GM12878 (cell line): ENCODE results near the gene RPS10. TPM values are rescaled to one million over a fixed set of nuclear protein-coding genes. Genes with fewer than 3 reads are reported as not detected.

Source experiments
- ATAC-seq: fragments of 200-7000 bp; cut with Tn5 transposase; 3 replicates; pipeline ENCODE4 v1.9.1; 2020; ENCODE audit warnings: mild to moderate bottlenecking, moderate library complexity
- BruUV-seq: library from RNA; stranded (reverse); fragments of 400-500 nt; replicated peaks from 2 replicates; lab custom pipeline; 2021; lab: Mats Ljungman, UMichigan
- CTCF ChIA-PET: fragments of 300-600 bp; sonication (Branson Sonifier 250); formaldehyde crosslinking; extraction: SDS; loops from one replicate; lab custom pipeline; 2021; ENCODE audit warnings: inconsistent platforms; lab: Yijun Ruan, JAX
- POLR2A ChIA-PET: fragments of 350-600 bp; formaldehyde crosslinking; extraction: SDS; loops from one replicate; lab custom pipeline; 2021; ENCODE audit warnings: inconsistent platforms; lab: Charles Lee
- RAD21 ChIA-PET: fragments of 300-600 bp; sonication (Branson Sonifier 250); formaldehyde crosslinking; loops from one replicate; lab custom pipeline; 2023; ENCODE audit warnings: antibody characterized with exemption; ENCODE audit not compliant: unreplicated experiment; lab: Charles Lee
- SMC1A ChIA-PET: fragments of 300-600 bp; sonication (Branson Sonifier 250); formaldehyde crosslinking; loops from one replicate; lab custom pipeline; 2023; ENCODE audit not compliant: unreplicated experiment, uncharacterized antibody; lab: Charles Lee
- DNase-seq: peaks from one replicate; pipeline ENCODE4 v3.0.0-alpha.2; 2011; ENCODE audit warnings: low read depth, low spot score
- FAIRE-seq: peaks from 3 replicates; lab custom pipeline; 2011; peaks lifted over from hg19 to GRCh38; lab: Jason Lieb, UNC
- H2AFZ ChIP-seq: 2 replicates; pipeline ENCODE4 v1.6.0; 2011; ENCODE audit warnings: low read depth, low read length, control low read depth; ENCODE audit not compliant: control insufficient read depth
- H3K27ac ChIP-seq: 2 replicates; pipeline ENCODE4 v1.5.1; 2011; ENCODE audit warnings: control low read depth; ENCODE audit not compliant: control insufficient read depth, insufficient read depth
- H3K27me3 ChIP-seq, 2 experiments: replicated peaks in 1 of 2; 2 replicates each; pipeline versions ENCODE4 v1.6.0 to v1.6.1; 2011; ENCODE audit warnings: low read length in 1 of 2; ENCODE audit not compliant: control insufficient read depth in 2 of 2, insufficient read depth in 2 of 2
- H3K36me3 ChIP-seq, 2 experiments: 2 replicates each; pipeline ENCODE4 v1.5.1; 2011; ENCODE audit warnings: low read length in 1 of 2; ENCODE audit not compliant: control insufficient read depth in 2 of 2, insufficient read depth in 2 of 2
- H3K4me1 ChIP-seq: 2 replicates; pipeline ENCODE4 v1.6.1; 2011; ENCODE audit warnings: mild to moderate bottlenecking, low read length, moderate library complexity, mixed read lengths; ENCODE audit not compliant: control insufficient read depth, insufficient read depth
- H3K4me2 ChIP-seq: 2 replicates; pipeline ENCODE4 v1.6.0; 2011; ENCODE audit warnings: control low read depth; ENCODE audit not compliant: control insufficient read depth, insufficient read depth
- H3K4me3 ChIP-seq: fragments of 200-600 bp; sonication (generic); 2 replicates; pipeline ENCODE4 v1.5.1; 2016
- H3K79me2 ChIP-seq: 2 replicates; pipeline ENCODE4 v1.6.0; 2011; ENCODE audit warnings: low read length; ENCODE audit not compliant: control insufficient read depth, insufficient read depth
- H3K9ac ChIP-seq: 2 replicates; pipeline ENCODE4 v1.8.0; 2011; ENCODE audit warnings: low read length, control low read depth, mixed read lengths; ENCODE audit not compliant: control insufficient read depth, insufficient read depth
- H3K9me3 ChIP-seq: replicated peaks from 3 replicates; pipeline ENCODE4 v1.5.1; 2011; ENCODE audit warnings: mild to moderate bottlenecking, low read length; ENCODE audit not compliant: control insufficient read depth, insufficient read depth
- H4K20me1 ChIP-seq: 2 replicates; pipeline ENCODE4 v1.6.0; 2011; ENCODE audit not compliant: control insufficient read depth, insufficient read depth
- CREM ChIP-seq: IDR thresholded peaks from 2 replicates; pipeline ENCODE4 v1.6.1; 2014; ENCODE audit warnings: antibody characterized with exemption, low read depth
- HDAC2 ChIP-seq: fragments of 200-600 bp; sonication (generic); IDR thresholded peaks from 2 replicates; pipeline ENCODE4 v1.6.1; 2017
- MYB ChIP-seq: fragments of 150-350 bp; IDR thresholded peaks from 2 replicates; pipeline ENCODE4 v1.6.1; 2014; ENCODE audit warnings: mild to moderate bottlenecking, low read depth, low read length, borderline replicate concordance
- MYC ChIP-seq: IDR thresholded peaks from 2 replicates; pipeline ENCODE4 v1.6.1; 2011; ENCODE audit warnings: mild to moderate bottlenecking, low read length, moderate library complexity, inconsistent platforms; ENCODE audit not compliant: insufficient read depth, insufficient replicate concordance, insufficient read length, severe bottlenecking
- NFXL1 ChIP-seq: fragments of 450-650 bp; IDR thresholded peaks from 2 replicates; pipeline ENCODE4 v1.6.1; 2017; ENCODE audit warnings: antibody characterized with exemption, mild to moderate bottlenecking, borderline replicate concordance
- POLR2A ChIP-seq: IDR thresholded peaks from 2 replicates; pipeline ENCODE4 v1.6.1; 2011; ENCODE audit warnings: low read depth, mild to moderate bottlenecking, low read length
- RAD51 ChIP-seq: fragments of 450-650 bp; IDR thresholded peaks from 2 replicates; pipeline ENCODE4 v1.6.1; 2016; ENCODE audit warnings: moderate library complexity, mild to moderate bottlenecking, inconsistent platforms
- RB1 ChIP-seq: fragments of 450-650 bp; formaldehyde crosslinking; IDR thresholded peaks from 2 replicates; pipeline ENCODE4 v1.6.1; 2017; ENCODE audit warnings: mild to moderate bottlenecking, borderline replicate concordance
- SIX5 ChIP-seq: IDR thresholded peaks from 2 replicates; pipeline ENCODE4 v1.6.1; 2011; ENCODE audit warnings: mild to moderate bottlenecking, low read depth, low read length, moderate library complexity; ENCODE audit not compliant: severe bottlenecking
- SP1 ChIP-seq: IDR thresholded peaks from one replicate; pipeline ENCODE4 v1.6.1; 2011; ENCODE audit warnings: low read depth, low read length
- SREBF2 ChIP-seq: IDR thresholded peaks from 2 replicates; pipeline ENCODE4 v1.6.1; 2012; ENCODE audit warnings: mild to moderate bottlenecking, low read length
- STAT1 ChIP-seq: fragments of 450-650 bp; conservative IDR thresholded peaks from 2 replicates; pipeline ENCODE4 v1.6.1; 2014; ENCODE audit warnings: antibody characterized with exemption, mild to moderate bottlenecking
- SUZ12 ChIP-seq: fragments of 200-600 bp; sonication (generic); IDR thresholded peaks from one replicate; pipeline ENCODE4 v1.6.1; 2018; ENCODE audit warnings: antibody characterized with exemption, mild to moderate bottlenecking; ENCODE audit not compliant: unreplicated experiment
- TAF1 ChIP-seq: IDR thresholded peaks from 2 replicates; pipeline ENCODE4 v1.6.1; 2011; ENCODE audit warnings: mild to moderate bottlenecking, low read depth, low read length, borderline replicate concordance
- TARDBP ChIP-seq: IDR thresholded peaks from 2 replicates; pipeline ENCODE4 v1.6.1; 2016; ENCODE audit warnings: borderline replicate concordance
- WGBS: methylation state at CpG from one replicate; pipeline ENCODE4 v1.1.6; 2016; ENCODE audit warnings: low lambda C conversion rate; ENCODE audit not compliant: insufficient replicate concordance, insufficient coverage; ENCODE audit errors: missing lambda C conversion rate; 5-methylcytosine and 5-hydroxymethylcytosine counted together
- in situ Hi-C: fragments of 300-500 bp; cut with MboI; formaldehyde crosslinking; loops from 9 replicates; pipeline ENCODE4 v1.14.3; 2018; ENCODE audit warnings: mixed read lengths
- intact Hi-C: fragments of 100-400 bp; cut with micrococcal nuclease; formaldehyde crosslinking; loops from one replicate; pipeline ENCODE4 v1.14.2; 2022; ENCODE audit not compliant: unreplicated experiment
- polyA plus RNA-seq, 11 experiments: library from polyadenylated mRNA; depleted of rRNA in 4 of 11; unstranded in 6 of 11; stranded (reverse) in 5 of 11; fragments of >200 nt; fragmentation: Nextera tagmentation in 4 of 11; fragmentation: Illumina TruSeq in 1 of 11; extraction: Ambion mirVana in 4 of 11; extraction: Trizol in 1 of 11; gene quantifications; 1 replicate in 1 of 11; 2 replicates in 10 of 11; pipeline versions ENCODE4 v1.2.1 to v1.2.3, GENCODE V29; 2011 to 2016; ENCODE audit warnings: inconsistent platforms in 2 of 11, missing spikeins in 2 of 11, low read depth in 1 of 11
- total RNA-seq, 4 experiments: library from RNA; depleted of rRNA in 3 of 4; stranded (reverse); fragments of >200 nt in 3 of 4; fragmentation: Illumina TruSeq in 1 of 4; extraction: Trizol in 1 of 4; gene quantifications; 2 replicates each; pipeline versions ENCODE4 v1.2.1 to v1.2.3, GENCODE V29; 2013 to 2021
- TF ChIP-seq, protein P1 (sequence below): IDR thresholded peaks from 2 replicates; pipeline ENCODE4 v1.6.1; 2011; ENCODE audit warnings: low read depth, low read length, improper control_type of control experiment, borderline replicate concordance
- TF ChIP-seq, protein P2 (sequence below): fragments of 450-650 bp; IDR thresholded peaks from 2 replicates; pipeline ENCODE4 v1.6.1; 2016; ENCODE audit warnings: mild to moderate bottlenecking
- TF ChIP-seq, protein P3 (sequence below): fragments of 450-650 bp; IDR thresholded peaks from 2 replicates; pipeline ENCODE4 v1.6.1; 2018; ENCODE audit warnings: borderline replicate concordance, mild to moderate bottlenecking; ENCODE audit not compliant: partially characterized antibody
- TF ChIP-seq, protein P4 (sequence below): IDR thresholded peaks from 2 replicates; pipeline ENCODE4 v1.6.1; 2011; ENCODE audit warnings: low read depth, mild to moderate bottlenecking, low read length, moderate library complexity, borderline replicate concordance; ENCODE audit errors: extremely low read depth

The RPS10 gene
- total and polyA plus RNA-seq, 10 of the 15 experiments (the other 5 are each of a cell fraction or from before 2014, with no cell fraction given), result 1,546 to 3,970 (median 2,813) TPM

DNA sequence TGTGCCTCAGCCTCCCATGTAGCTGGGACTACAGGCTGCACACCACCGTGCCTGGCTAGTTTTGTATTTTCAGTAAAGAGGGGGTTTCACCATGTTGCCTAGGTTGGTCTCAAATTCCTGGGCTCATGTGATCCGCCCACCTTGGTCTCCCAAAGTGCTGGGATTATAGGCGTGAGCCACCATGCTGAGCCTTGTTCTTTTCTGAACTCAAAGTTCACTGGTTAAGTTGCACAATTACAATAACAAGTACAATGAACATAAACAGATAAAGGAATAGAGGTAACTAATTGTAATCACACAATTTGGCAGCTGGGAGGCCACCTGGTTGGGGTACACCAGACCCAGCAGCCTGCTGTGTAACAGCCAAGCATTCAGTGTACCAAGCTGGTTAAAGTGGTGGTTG is 40.1 kb downstream of the RPS10 start:
- ATAC-seq, result peak; percentile 55
- CTCF ChIA-PET, result interaction anchor here (1.5 to 2.4 kb wide), 3 partner anchors 23 to 31 kb away, joined by 3 to 9 read pairs (median 5); no protein-coding TSS in a partner anchor
- RAD21 ChIA-PET, result interaction anchor here (0.9 kb wide), 1 partner anchor 29 kb away, joined by 3 read pairs; no protein-coding TSS in a partner anchor
- no peak for DNase-seq
- intact Hi-C loops, result no loop called here
- Histone ChIP-seq H3K27me3 (no peaks in the 10 kb centered on the region), H3K9me3 (peaks cover 3% of the 10 kb centered on the region; the same call in 2 of the 3 replicates), H3K4me1 (no peaks in the 10 kb centered on the region), H3K79me2 (peaks cover 94% of the 10 kb centered on the region), H4K20me1 (no peaks in the 10 kb centered on the region), H2AFZ (no peak overlapping the region), H3K9ac (no peak overlapping the region), H3K4me3 (no peak overlapping the region), H3K4me2 (no peak overlapping the region), H3K27ac (no peak overlapping the region), H3K36me3 (0 out of 4 replicates have a peak, but pooled peaks cover 0 to 2% of the 10 kb centered on the region in 2 experiments)
- BruUV-seq, result no TSS peak
- in situ Hi-C loops, result no loop called here
- SMC1A ChIA-PET, result interaction anchor here (0.6 to 3.7 kb wide), 5 partner anchors 23 to 136 kb away, joined by 3 to 15 read pairs (median 10); no protein-coding TSS in a partner anchor
- FAIRE-seq, result no peak
- 95% methylated on average over 3 of the region's 3 CpGs for WGBS
- POLR2A ChIA-PET, result no interaction called here
- TF ChIP-seq, protein P1, sequence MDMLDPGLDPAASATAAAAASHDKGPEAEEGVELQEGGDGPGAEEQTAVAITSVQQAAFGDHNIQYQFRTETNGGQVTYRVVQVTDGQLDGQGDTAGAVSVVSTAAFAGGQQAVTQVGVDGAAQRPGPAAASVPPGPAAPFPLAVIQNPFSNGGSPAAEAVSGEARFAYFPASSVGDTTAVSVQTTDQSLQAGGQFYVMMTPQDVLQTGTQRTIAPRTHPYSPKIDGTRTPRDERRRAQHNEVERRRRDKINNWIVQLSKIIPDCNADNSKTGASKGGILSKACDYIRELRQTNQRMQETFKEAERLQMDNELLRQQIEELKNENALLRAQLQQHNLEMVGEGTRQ, result no peak
- TF ChIP-seq, protein P2, sequence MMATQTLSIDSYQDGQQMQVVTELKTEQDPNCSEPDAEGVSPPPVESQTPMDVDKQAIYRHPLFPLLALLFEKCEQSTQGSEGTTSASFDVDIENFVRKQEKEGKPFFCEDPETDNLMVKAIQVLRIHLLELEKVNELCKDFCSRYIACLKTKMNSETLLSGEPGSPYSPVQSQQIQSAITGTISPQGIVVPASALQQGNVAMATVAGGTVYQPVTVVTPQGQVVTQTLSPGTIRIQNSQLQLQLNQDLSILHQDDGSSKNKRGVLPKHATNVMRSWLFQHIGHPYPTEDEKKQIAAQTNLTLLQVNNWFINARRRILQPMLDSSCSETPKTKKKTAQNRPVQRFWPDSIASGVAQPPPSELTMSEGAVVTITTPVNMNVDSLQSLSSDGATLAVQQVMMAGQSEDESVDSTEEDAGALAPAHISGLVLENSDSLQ, result no peak
- TF ChIP-seq RB1, result no peak
- TF ChIP-seq RAD51, result no peak
- no peak for TF ChIP-seq TAF1
- TF ChIP-seq SUZ12, result no peak
- no peak for TF ChIP-seq MYC
- TF ChIP-seq, protein P3, sequence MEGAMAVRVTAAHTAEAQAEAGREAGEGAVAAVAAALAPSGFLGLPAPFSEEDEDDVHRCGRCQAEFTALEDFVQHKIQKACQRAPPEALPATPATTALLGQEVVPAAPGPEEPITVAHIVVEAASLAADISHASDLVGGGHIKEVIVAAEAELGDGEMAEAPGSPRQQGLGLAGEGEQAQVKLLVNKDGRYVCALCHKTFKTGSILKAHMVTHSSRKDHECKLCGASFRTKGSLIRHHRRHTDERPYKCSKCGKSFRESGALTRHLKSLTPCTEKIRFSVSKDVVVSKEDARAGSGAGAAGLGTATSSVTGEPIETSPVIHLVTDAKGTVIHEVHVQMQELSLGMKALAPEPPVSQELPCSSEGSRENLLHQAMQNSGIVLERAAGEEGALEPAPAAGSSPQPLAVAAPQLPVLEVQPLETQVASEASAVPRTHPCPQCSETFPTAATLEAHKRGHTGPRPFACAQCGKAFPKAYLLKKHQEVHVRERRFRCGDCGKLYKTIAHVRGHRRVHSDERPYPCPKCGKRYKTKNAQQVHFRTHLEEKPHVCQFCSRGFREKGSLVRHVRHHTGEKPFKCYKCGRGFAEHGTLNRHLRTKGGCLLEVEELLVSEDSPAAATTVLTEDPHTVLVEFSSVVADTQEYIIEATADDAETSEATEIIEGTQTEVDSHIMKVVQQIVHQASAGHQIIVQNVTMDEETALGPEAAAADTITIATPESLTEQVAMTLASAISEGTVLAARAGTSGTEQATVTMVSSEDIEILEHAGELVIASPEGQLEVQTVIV, result no peak
- TF ChIP-seq SREBF2, result no peak
- no peak for TF ChIP-seq MYB
- no peak for TF ChIP-seq CREM
- TF ChIP-seq, protein P4, sequence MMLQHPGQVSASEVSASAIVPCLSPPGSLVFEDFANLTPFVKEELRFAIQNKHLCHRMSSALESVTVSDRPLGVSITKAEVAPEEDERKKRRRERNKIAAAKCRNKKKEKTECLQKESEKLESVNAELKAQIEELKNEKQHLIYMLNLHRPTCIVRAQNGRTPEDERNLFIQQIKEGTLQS, result no peak
- no peak for TF ChIP-seq TARDBP
- TF ChIP-seq SIX5, result no peak
- TF ChIP-seq NFXL1, result no peak
- no peak for TF ChIP-seq STAT1
- TF ChIP-seq HDAC2, result no peak
- no peak for TF ChIP-seq SP1
- no peak for TF ChIP-seq POLR2A
